ENCODE data around the gene MIOX. TPM values are rescaled to one million over a fixed set of nuclear protein-coding genes. Genes with fewer than 3 reads are reported as not detected.

Gene MIOX
- total RNA-seq, 1 donor from 2014 or later: 0.98 TPM

- Mint-ChIP-seq H3K4me3 (ENCODE audit: low read depth) (peak overlapping the region; percentile 95), H3K36me3 (ENCODE audit: insufficient read depth) (no peaks in the 10 kb centered on the region), H3K9me3 (ENCODE audit: low read depth) (no peaks in the 10 kb centered on the region), H3K27ac (peak overlapping the region; percentile 93), H3K4me1 (ENCODE audit: low read depth) (peaks cover 15% of the 10 kb centered on the region), H3K27me3 (no peaks in the 10 kb centered on the region)
- DNase-seq (ENCODE audit: low spot score, unreplicated experiment): no peak
- no peak for TF ChIP-seq CTCF (IDR thresholded peaks at IDR 0.05; ENCODE audit: unreplicated experiment)
Observed at GRCh38 chr22:50508897-50509296, 22.2 kb downstream of the MIOX start.

- TF ChIP-seq CTCF (IDR thresholded peaks at IDR 0.05; ENCODE audit: unreplicated experiment): no peak
- no peaks in the 10 kb centered on the region for H3K9me3 Mint-ChIP-seq (ENCODE audit: low read depth)
- no peak overlapping the region for H3K4me3 Mint-ChIP-seq (ENCODE audit: low read depth)
- peaks cover 10% of the 10 kb centered on the region for H3K4me1 Mint-ChIP-seq (ENCODE audit: low read depth)
- DNase-seq (ENCODE audit: low spot score, unreplicated experiment): no peak
- peaks cover 2% of the 10 kb centered on the region for H3K36me3 Mint-ChIP-seq (ENCODE audit: insufficient read depth)
- H3K27me3 Mint-ChIP-seq: no peaks in the 10 kb centered on the region
- H3K27ac Mint-ChIP-seq: no peak overlapping the region
Observed at GRCh38 chr22:50513175-50513574, 26.5 kb downstream of the MIOX start.

GRCh38 chr22:50516068-50516467 is 29.4 kb downstream of the MIOX start:
- Mint-ChIP-seq H3K27ac (no peak overlapping the region), H3K9me3 (ENCODE audit: low read depth) (no peaks in the 10 kb centered on the region), H3K36me3 (ENCODE audit: insufficient read depth) (peaks cover 2% of the 10 kb centered on the region), H3K27me3 (no peaks in the 10 kb centered on the region), H3K4me1 (ENCODE audit: low read depth) (no peaks in the 10 kb centered on the region), H3K4me3 (ENCODE audit: low read depth) (no peak overlapping the region)
- TF ChIP-seq CTCF (IDR thresholded peaks at IDR 0.05; ENCODE audit: unreplicated experiment): no peak
- no peak for DNase-seq (ENCODE audit: low spot score, unreplicated experiment)

- TF ChIP-seq CTCF (IDR thresholded peaks at IDR 0.05; ENCODE audit: unreplicated experiment): no peak
- H3K4me3 Mint-ChIP-seq (ENCODE audit: low read depth): no peak overlapping the region
- no peaks in the 10 kb centered on the region for H3K27me3 Mint-ChIP-seq
- peaks cover 2% of the 10 kb centered on the region for H3K36me3 Mint-ChIP-seq (ENCODE audit: insufficient read depth)
- no peak for DNase-seq (ENCODE audit: low spot score, unreplicated experiment)
- no peak overlapping the region for H3K27ac Mint-ChIP-seq
- no peaks in the 10 kb centered on the region for H3K9me3 Mint-ChIP-seq (ENCODE audit: low read depth)
- no peaks in the 10 kb centered on the region for H3K4me1 Mint-ChIP-seq (ENCODE audit: low read depth)
Observed at GRCh38 chr22:50516891-50517290, 30.2 kb downstream of the MIOX start.

- H3K36me3 Mint-ChIP-seq (ENCODE audit: insufficient read depth): peaks cover 2% of the 10 kb centered on the region
- no peak for TF ChIP-seq CTCF (IDR thresholded peaks at IDR 0.05; ENCODE audit: unreplicated experiment)
- no peaks in the 10 kb centered on the region for H3K9me3 Mint-ChIP-seq (ENCODE audit: low read depth)
- no peak overlapping the region for H3K27ac Mint-ChIP-seq
- no peak overlapping the region for H3K4me3 Mint-ChIP-seq (ENCODE audit: low read depth)
- no peaks in the 10 kb centered on the region for H3K27me3 Mint-ChIP-seq
- no peak for DNase-seq (ENCODE audit: low spot score, unreplicated experiment)
- H3K4me1 Mint-ChIP-seq (ENCODE audit: low read depth): no peaks in the 10 kb centered on the region
Observed at GRCh38 chr22:50517495-50518260, 31.0 kb downstream of the MIOX start.
